Occipital lobe (tissue), 2 donors: ENCODE measurements around the gene SEPTIN10. TPM values are rescaled to one million over a fixed set of nuclear protein-coding genes. Genes with fewer than 3 reads are reported as not detected.

ENCODE experiments used
- DNase-seq: peaks from one replicate; lab custom pipeline; 2025; lab: John Stamatoyannopoulos, UW
- total RNA-seq: library from RNA; depleted of rRNA; stranded (reverse); fragments of >200 nt; gene quantifications from one replicate; pipeline ENCODE4 v1.2.3, GENCODE V29; 2014

Gene SEPTIN10
- total RNA-seq, 1 donor from 2014 or later, result 114 TPM

- DNase-seq, result no peak
Observed at GRCh38 chr2:109523536-109524361, 90.0 kb downstream of the SEPTIN10 start.

- no peak for DNase-seq
Observed at GRCh38 chr2:109523121-109523520, 90.6 kb downstream of the SEPTIN10 start.

- DNase-seq, result no peak
Observed at GRCh38 chr2:109522063-109522374, 91.7 kb downstream of the SEPTIN10 start.

GRCh38 chr2:109521233-109522062, 92.3 kb downstream of the SEPTIN10 start:
- DNase-seq, result no peak

- no peak for DNase-seq
Observed at GRCh38 chr2:109519513-109519912, 94.3 kb downstream of the SEPTIN10 start.

- DNase-seq, result no peak
Observed at GRCh38 chr2:109517118-109517889, 96.5 kb downstream of the SEPTIN10 start.

- no peak for DNase-seq
Observed at GRCh38 chr2:109516445-109517117, 97.2 kb downstream of the SEPTIN10 start.

- no peak for DNase-seq
Observed at GRCh38 chr2:109514857-109515256, 98.9 kb downstream of the SEPTIN10 start.

- DNase-seq, result peak; percentile 66
Observed at GRCh38 chr2:109513749-109514588, 99.8 kb downstream of the SEPTIN10 start.

- no peak for DNase-seq
Observed at GRCh38 chr2:109513230-109513629, 100.5 kb downstream of the SEPTIN10 start.

- DNase-seq, result no peak
Observed at GRCh38 chr2:109512076-109512475, 101.7 kb downstream of the SEPTIN10 start.

- DNase-seq, result no peak
Observed at GRCh38 chr2:109511168-109511567, 102.6 kb downstream of the SEPTIN10 start.

GRCh38 chr2:109510136-109511028, 103.4 kb downstream of the SEPTIN10 start:
- DNase-seq, result peak; percentile 41

GRCh38 chr2:109508556-109508955, 105.2 kb downstream of the SEPTIN10 start:
- DNase-seq, result no peak

- no peak for DNase-seq
Observed at GRCh38 chr2:109507828-109508227, 105.9 kb downstream of the SEPTIN10 start.

- no peak for DNase-seq
Observed at GRCh38 chr2:109507217-109507616, 106.5 kb downstream of the SEPTIN10 start.

- no peak for DNase-seq
Observed at GRCh38 chr2:109503191-109503590, 110.6 kb downstream of the SEPTIN10 start.

- DNase-seq, result no peak
Observed at GRCh38 chr2:109501461-109501860, 112.3 kb downstream of the SEPTIN10 start.

- DNase-seq, result no peak
Observed at GRCh38 chr2:109500910-109501309, 112.9 kb downstream of the SEPTIN10 start.
